GM21786 (cell line): ENCODE data around the gene PIK3R2.

Source experiments
- ATAC-seq: cut with Tn5 transposase; IDR thresholded peaks from one replicate; pipeline ENCODE4 v1.9.1; 2021; ENCODE audit not compliant: unreplicated experiment

Gene PIK3R2

DNA sequence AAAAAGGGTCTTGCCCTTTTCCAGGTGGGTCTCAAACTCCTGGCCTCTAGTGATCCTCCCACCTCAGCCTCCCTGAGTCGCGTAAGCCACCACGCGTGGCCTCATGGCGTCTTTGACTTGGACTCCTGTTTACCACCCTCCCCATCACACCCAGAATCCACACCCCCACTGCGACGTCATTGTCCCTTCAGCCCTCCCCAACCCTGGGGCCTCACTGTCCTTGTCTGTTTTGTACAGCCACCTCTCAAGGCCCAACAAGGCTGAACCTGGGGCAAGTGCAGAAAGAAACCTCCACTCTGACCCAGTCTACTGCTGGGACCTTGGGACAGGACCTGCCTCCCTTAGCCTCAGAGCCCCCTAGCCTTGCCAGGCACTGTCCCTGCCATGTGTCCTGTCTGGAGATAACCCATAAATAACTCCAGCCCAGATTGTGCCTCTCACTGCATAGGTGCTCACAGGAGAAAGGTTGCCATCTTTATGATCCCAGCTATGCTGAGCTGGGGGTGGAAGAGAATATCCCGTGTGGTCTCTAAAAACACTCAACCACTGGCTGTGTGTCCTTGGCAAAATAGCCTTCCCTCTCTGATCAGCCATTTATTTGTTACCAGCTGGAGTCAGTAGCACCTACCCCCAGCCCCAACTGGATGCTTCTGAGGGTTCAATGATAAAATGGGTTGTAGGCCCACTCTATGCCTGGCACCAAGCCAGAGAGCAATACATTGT lies 18.8 kb downstream of the PIK3R2 start:
- ATAC-seq = no peak

GRCh38 chr19:18172331-18173053 lies 19.5 kb downstream of the PIK3R2 start:
- no peak for ATAC-seq

DNA sequence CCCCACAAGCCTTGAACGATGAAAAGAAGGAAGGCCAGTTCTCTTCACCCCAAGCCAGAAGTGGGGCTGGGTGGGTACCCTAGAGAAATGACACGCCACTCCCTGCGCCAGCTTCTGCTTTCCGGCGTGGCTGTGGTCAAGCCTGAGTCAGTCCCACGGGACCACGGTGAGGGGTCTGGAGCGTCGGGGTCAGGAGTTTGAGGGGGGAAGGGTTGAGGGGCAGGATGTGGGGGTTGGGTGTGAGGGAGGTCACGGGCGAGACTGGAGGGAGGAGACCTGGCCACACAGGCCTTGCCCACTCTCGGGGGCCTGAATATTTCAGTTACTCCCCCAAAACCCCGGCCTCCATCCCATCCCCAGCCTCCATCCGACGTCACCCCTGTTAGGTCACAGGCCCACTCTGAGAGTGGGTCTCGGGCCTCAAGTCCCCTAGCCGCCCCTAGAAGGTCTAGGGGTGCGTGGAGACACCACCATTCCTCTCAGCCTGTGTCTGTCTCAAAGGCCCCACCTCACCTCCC lies 20.1 kb downstream of the PIK3R2 start:
- ATAC-seq = no peak

- ATAC-seq = peak; percentile 51
Observed at GRCh38 chr19:18173572-18174288, 20.8 kb downstream of the PIK3R2 start, which contains the start of gene IFI30. IFI30 (plus strand) TSS chr19:18173813; CDS start chr19:18173842, 29 bp downstream.

GRCh38 chr19:18174983-18175382 lies 22.0 kb downstream of the PIK3R2 start:
- ATAC-seq = no peak

DNA sequence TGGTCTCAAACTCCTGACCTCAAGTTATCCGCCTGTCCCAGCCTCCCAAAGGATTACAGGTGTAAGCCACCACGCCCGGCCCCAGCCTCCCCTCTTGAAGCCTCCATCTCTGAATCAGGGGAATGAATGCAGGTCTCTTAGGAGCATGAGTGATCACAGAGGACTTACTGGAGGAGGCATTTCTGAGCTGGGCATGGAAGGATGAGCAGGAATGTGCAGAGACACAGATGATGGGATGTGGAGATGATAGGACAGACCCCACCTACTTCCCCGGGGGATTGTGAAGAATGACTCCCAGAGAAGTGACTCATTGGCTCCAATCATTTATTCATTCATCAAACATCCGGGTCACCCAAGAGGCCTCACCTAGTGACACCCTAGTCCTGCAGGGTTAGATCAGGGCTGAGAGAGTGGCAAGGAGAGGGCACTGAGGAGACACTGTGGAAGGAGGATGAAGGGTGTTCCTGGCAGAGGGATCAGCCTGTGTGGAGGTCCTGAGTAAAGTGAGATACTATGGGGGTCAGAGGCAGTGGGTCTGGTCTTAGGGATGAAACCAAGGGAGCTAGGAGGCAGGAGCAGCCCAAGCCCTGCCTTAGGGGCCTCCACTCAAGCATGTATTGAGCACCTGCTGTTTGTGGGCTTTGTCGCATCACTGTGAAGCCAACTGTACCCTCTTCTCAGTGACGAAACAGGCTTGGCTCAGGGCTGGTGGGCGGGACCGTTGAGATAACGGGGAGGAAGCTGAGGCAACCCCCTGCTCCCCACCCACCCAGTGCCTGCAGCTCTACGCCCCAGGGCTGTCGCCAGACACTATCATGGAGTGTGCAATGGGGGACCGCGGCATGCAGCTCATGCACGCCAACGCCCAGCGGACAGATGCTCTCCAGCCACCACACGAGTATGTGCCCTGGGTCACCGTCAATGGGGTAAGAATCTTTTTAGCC lies 23.7 kb downstream of the PIK3R2 start:
- ATAC-seq = no peak

GRCh38 chr19:18179957-18180356 lies 27.0 kb downstream of the PIK3R2 start:
- ATAC-seq = no peak

- no peak for ATAC-seq
Observed at GRCh38 chr19:18183529-18183928, 30.6 kb downstream of the PIK3R2 start.

DNA sequence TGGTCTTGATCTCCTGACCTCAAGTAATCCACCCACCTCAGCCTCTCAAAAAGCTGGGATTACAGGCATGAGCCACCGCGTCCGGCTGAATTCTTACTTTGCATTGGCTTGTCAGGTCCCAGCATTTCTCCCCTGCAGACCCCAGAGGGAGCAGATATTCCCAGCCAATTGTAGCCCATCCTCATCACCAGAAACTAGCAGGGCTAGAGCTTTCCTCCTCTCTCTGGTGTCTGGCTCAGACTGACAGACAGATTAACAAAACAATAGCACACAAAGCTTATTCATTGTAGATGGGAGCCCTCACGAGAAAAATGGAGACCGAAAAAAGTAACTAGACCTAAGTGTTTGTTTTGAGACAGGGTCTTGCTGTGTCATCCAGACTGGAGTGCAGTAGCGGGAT lies 32.6 kb downstream of the PIK3R2 start:
- ATAC-seq = no peak

DNA sequence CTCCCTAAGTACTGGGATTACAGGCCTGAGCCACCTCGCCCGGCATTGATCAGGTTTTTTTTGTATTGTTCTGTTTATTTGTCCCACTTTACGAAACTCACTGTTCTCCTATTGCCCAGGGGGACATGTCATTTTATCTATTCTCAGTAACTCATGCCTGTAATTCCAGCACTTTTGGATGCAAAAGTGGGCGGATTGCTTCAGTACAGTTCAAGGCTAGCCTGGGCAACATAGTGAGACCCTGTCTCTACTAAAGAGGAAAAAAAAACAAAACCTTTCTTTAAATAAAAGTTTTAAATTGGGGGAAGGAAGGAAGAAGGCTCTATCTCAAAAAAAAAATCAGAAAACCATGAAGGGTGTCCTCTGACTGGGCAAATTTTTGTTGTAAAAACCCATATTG lies 37.3 kb downstream of the PIK3R2 start:
- no peak for ATAC-seq

- no peak for ATAC-seq
Observed at GRCh38 chr19:18191640-18192062, 38.7 kb downstream of the PIK3R2 start.

GRCh38 chr19:18192673-18193387 lies 39.9 kb downstream of the PIK3R2 start, which contains the start of gene MPV17L2:
MPV17L2 (plus strand) TSS chr19:18193218; CDS start chr19:18193282, 64 bp downstream.
- peak; percentile 88 for ATAC-seq

GRCh38 chr19:18193388-18194180 lies 40.6 kb downstream of the PIK3R2 start:
- ATAC-seq = no peak

- no peak for ATAC-seq
Observed at GRCh38 chr19:18194181-18194530, 41.2 kb downstream of the PIK3R2 start.

GRCh38 chr19:18194554-18195238 lies 41.7 kb downstream of the PIK3R2 start:
- ATAC-seq = no peak

GRCh38 chr19:18196511-18196845 lies 43.5 kb downstream of the PIK3R2 start:
- ATAC-seq = no peak

GRCh38 chr19:18197306-18197705 lies 44.3 kb downstream of the PIK3R2 start:
- no peak for ATAC-seq

DNA sequence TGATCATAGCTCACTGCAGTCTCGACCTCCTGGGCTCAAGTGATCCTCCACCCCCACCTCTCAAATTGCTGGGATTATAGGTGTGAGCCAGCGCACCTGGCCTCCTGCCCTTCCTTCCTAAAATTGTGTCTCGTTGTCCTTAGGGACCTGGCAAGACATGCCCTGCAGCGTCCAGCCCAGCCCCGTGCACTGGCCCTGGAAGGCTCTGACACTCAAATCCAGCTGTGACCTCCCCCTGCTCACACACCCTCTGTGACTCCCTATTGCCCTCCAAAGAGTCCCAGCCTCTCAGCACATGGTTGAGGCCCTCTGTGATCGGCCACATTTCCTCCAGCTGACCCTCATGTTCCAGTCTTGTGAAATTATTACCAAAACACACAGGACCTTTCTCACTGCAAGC lies 45.0 kb downstream of the PIK3R2 start:
- ATAC-seq = no peak

DNA sequence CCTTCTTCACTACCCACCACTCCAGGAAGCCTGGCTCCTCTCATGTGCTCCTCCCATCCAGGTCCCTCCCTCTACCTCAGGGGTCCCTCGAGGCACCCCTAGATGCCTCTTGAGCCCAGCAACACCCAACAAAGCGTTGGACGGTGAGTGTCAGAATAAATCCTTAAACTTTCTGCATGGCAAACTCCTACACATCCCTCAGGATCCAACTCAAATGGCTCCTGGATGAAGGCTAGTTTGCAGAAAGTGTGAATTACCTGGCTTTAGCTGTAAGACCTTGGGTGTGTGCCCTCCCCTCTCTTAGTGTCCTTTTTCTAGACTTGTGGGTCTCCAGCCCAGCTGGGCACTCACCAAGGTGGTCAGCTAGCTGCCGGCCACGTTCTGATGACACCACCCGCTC lies 45.4 kb downstream of the PIK3R2 start:
- ATAC-seq = no peak
